ENCODE results near the gene KCTD5.

- TF ChIP-seq, protein P1, sequence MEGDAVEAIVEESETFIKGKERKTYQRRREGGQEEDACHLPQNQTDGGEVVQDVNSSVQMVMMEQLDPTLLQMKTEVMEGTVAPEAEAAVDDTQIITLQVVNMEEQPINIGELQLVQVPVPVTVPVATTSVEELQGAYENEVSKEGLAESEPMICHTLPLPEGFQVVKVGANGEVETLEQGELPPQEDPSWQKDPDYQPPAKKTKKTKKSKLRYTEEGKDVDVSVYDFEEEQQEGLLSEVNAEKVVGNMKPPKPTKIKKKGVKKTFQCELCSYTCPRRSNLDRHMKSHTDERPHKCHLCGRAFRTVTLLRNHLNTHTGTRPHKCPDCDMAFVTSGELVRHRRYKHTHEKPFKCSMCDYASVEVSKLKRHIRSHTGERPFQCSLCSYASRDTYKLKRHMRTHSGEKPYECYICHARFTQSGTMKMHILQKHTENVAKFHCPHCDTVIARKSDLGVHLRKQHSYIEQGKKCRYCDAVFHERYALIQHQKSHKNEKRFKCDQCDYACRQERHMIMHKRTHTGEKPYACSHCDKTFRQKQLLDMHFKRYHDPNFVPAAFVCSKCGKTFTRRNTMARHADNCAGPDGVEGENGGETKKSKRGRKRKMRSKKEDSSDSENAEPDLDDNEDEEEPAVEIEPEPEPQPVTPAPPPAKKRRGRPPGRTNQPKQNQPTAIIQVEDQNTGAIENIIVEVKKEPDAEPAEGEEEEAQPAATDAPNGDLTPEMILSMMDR (IDR thresholded peaks at IDR 0.05; ENCODE audit: insufficient read depth, low read length, poor library complexity, severe bottlenecking) = no peak
- TF ChIP-seq EZH2phosphoT487 (conservative IDR thresholded peaks at IDR 0.05; ENCODE audit: low read length) = no peak
Observed at GRCh38 chr16:2708955-2709587, 26.7 kb downstream of the KCTD5 start.

All from SU-DHL-6 (cell line).